PFSK-1 (cell line): ENCODE results near the gene ERC1.

Experiments
- POLR2AphosphoS5 ChIP-seq: IDR thresholded peaks from 2 replicates; pipeline ENCODE4 v1.6.1; 2012; ENCODE audit warnings: low read depth, mild to moderate bottlenecking, control low read depth, low read length, moderate library complexity
- TF ChIP-seq, protein P1 (sequence below), 2 experiments: IDR thresholded peaks; 2 replicates each; pipeline versions ENCODE4 v1.6.1 to v1.8.0; 2011 to 2012; ENCODE audit warnings: low read depth in 2 of 2, low read length in 2 of 2, control low read depth in 1 of 2, inconsistent platforms in 1 of 2, mild to moderate bottlenecking in 1 of 2, moderate library complexity in 1 of 2; ENCODE audit not compliant: insufficient read depth in 1 of 2

DNA sequence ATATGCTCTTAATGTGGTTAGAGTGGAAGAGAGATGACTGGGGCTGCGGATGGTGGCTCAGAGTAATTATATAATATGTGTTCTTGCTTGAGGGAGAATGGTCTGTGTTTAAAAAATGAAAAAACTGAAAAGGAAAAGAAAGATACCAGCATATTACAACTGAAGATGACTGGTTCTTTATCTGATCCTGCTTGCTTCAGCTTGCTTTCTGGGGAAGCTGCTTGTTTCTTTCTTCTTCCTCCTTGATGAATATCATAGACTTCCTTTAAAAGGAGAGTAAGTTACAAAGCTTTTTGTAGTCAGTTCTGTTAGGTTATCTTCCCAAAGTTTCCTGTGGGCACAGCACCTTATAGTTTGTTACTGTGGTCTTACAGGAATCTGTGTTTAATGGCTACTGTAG, 210.9 kb downstream of the ERC1 start:
- TF ChIP-seq, protein P1, sequence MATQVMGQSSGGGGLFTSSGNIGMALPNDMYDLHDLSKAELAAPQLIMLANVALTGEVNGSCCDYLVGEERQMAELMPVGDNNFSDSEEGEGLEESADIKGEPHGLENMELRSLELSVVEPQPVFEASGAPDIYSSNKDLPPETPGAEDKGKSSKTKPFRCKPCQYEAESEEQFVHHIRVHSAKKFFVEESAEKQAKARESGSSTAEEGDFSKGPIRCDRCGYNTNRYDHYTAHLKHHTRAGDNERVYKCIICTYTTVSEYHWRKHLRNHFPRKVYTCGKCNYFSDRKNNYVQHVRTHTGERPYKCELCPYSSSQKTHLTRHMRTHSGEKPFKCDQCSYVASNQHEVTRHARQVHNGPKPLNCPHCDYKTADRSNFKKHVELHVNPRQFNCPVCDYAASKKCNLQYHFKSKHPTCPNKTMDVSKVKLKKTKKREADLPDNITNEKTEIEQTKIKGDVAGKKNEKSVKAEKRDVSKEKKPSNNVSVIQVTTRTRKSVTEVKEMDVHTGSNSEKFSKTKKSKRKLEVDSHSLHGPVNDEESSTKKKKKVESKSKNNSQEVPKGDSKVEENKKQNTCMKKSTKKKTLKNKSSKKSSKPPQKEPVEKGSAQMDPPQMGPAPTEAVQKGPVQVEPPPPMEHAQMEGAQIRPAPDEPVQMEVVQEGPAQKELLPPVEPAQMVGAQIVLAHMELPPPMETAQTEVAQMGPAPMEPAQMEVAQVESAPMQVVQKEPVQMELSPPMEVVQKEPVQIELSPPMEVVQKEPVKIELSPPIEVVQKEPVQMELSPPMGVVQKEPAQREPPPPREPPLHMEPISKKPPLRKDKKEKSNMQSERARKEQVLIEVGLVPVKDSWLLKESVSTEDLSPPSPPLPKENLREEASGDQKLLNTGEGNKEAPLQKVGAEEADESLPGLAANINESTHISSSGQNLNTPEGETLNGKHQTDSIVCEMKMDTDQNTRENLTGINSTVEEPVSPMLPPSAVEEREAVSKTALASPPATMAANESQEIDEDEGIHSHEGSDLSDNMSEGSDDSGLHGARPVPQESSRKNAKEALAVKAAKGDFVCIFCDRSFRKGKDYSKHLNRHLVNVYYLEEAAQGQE (IDR thresholded peaks at IDR 0.05; ENCODE audit: insufficient read depth in 1 of 2, low read depth in 2 of 2, low read length in 2 of 2) = no peak
- TF ChIP-seq POLR2AphosphoS5 = no peak
